Measurements from ENCODE around the gene TRABD2B.

The TRABD2B gene

DNA sequence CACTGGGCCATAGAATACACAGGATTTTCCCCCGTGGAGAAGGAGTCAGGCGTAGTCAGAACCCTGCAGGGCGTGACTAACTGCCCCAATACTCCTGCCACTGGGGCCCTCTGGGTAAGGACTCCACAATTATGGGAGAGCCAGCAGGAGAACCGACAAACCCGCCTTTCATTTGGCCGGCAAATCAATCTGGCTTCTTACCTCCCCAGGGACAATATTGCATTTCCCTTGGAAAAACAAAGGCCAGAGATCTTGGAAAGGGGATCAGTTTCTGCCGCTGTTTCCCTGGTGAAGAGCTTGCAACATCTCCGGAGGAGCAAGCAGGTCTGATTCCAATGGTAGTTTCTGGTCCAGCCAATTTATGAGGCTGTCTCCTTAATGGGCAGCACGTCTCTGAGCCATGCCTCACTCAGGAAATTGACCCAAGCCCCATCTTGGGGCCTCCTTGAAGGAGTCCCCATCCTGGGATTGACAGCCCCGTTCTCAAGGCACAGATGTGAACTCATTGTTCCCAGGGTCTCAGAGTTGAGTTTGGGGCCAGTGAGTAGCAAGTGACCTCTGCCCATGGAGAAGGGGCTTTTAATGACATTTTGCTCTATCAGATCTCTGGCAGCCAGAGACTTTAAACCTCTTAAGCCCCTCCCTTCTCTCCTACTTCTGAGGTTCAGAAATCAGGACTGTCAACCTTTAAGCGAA, 4.3 kb downstream of the TRABD2B start:
- no peak for DNase-seq

DNA sequence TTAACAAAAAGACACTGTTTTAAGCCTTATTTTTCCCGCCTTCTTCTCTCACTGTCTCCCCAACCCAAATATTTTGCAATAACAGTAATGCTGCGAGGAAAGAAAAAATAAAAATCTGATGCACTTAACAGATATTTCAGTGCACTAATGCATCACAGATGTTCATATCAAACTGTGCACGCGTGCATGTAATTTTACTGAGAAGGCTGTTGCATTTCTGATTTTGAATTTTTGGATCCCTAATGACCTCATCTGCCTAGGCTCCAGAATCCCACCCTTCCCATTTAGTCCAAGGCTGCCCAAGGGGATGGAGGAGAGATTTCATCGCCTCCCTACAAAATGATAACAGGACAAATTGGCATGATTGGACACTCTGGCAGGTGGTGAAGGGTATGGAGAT, 5.5 kb downstream of the TRABD2B start:
- DNase-seq, result no peak

DNA sequence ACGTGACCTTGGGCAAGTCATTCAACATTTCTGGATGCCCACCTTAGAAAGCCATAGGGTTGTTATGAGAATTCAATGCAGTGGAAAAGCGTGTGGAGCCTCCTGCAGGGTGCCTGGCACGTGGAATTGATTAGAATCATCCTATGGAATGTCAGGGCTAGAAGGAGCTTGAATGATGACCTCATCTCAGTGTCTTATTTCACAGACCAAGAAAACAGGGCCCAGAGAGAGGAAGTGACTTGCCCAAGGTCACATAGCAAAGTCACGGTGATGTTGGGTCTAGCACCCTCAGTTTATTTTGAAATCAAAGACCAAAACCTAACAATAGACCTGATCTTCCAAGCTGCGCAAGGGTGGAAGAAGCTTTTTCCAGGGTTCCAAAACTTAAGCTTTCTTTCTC, 6.0 kb downstream of the TRABD2B start:
- no peak for DNase-seq

DNA sequence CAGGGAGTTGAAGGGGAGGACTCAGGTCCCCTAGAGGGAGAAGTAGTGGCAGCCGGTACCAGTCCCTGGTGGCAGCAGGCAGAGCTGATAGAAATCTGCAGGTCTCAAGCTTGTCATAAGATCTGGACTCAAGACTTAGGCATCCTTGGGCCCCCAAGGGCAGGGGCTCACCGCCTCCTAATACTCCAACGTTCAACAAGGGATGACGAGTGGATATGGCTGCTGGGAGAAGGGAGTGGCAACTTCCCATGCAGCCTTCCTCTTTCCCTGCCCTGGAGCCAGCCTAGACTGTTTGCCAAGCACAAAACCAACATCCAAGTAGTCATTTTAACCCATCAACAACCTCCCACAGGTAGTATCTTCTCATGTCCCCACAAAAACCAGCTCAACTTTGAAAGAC, 6.9 kb downstream of the TRABD2B start:
- no peak for DNase-seq

DNA sequence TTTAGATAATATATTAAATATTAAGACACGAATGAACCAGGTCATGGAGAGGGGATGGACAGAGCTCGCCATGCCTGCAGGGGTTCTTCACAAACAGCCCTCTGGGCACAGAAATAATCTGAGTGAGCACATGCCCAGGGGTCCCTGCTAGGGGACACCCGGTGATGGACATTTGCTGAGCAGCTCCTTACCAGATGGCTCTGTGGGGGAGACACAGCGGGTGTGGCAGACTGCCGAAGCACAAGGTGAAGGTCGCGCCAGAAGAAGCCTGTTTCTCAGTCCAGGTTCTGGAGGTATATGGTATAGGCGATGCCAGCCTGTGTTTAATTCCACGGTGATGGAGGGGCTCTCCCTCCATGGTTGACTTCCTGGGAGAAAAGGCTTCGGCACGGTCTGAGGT, 9.6 kb downstream of the TRABD2B start:
- DNase-seq, result no peak

DNA sequence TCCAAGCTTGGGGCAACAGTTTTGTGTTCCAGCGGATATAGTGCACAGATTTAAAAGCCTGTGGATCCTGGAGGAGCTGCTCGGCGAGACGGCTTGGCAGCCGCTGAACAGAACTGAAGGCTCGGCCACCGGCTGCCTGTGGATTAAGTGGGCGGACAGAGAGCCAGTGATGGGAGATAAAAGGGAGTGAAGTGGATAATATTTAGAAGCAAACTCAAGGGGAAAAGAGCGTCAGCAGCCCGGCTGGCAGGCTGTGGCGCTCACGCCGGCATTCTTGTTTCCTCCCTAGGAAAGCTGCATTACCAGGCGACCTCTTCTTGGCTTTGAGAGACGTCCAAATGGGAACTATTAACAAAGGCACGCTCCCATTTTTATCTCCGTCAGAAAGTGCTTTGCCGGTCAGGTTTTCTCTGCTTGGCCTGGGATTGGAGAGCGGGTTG, 10.4 kb downstream of the TRABD2B start:
- no peak for DNase-seq

DNA sequence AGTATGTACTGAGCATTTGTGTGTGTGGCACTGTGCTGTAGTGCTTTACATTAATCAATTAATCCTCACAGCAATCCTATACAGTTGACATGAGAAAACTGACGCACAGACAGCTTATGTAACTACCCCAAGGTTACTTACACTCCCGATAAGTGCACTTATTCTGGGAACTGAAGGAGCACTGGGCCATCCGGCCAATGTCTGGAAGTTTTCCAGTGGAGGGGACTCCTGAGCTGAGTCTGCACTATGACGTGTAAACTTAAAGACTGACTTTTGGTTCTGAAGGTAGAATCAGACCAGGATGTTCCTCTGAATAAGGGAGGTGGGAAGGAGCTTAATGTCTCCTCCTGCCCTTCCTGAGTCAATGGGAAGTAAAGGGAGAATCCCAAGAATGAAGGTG, 12.2 kb downstream of the TRABD2B start:
- DNase-seq, result no peak

DNA sequence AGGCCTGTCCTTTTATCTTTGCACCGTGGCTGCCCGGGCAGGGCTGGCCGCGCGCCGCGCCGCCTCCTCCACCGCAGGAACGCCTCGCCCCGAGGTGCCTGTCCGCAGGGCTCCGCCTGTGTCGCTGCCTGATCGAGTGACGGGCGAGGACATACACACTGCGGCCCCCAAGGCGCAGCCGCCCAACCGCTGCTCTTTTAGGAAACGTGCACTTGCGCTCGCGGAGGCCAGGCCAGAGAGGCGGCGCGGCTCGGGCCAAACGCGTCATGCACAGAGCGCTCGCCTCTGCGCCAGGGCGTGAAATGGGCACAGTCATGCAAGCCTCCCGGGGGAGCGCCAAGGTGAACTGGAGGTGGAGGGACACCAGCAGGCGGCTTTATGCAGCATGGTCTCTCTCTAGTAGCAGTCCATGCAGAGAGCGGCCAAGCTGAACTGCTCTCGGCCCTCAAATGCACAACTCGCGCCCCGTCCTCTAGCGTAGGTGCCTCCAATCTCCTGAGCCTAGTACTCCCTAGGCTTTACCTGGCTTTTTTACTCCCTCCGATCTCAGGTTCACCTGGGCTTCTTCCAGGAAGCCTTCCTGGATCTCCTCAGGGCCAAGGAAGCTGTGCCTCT, 12.9 kb downstream of the TRABD2B start:
- DNase-seq, result no peak

DNA sequence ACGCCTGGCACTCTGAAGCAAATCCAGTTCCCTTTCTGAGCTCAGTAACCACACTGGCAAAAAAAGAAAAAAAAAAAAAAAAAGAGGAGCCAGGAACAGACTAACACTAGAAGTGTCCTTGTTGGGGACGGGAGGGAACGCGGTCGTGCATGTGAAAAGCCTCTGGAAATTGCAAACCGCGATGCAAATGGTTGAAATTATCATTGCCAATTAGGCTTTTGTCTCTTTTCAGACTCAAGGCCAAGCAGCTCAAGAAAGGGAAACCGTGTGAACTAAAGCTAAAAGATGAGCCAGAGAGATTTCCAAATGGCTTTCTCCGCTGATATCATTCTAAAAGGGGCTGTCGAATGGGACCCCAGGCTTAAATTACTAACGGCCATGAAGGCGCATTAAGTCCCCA, 13.5 kb downstream of the TRABD2B start:
- no peak for DNase-seq

DNA sequence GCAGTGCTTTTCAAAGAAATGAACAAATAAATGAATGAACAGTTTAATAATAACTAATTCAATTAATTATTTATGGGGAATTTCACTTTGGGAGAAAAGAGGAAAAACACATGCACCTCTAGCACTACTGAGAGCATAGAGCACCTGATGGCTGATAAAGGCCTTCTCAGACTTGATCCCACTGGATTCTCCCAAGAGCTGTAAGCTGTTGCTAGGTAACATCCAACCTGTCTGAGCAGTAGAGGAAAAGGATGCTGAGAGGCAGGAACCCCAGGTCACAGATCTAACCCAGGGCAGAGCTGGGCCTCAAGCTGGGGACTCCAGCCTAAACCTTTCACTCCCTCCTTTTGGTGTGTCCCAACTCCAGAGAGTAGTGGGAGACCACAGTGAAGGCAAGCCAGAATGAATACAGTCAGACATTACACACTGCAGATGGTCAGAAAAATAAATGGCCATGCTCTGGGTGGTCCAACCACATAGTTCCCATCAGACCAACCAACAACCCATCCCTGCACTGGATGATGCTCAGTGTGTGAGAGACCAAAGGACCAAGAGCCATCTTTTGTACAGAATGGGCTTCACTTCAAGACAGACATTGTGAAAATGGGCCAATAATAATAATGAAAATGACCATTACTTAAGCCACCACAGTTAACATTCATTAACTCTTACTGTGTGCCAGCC, 15.4 kb downstream of the TRABD2B start:
- no peak for DNase-seq

DNA sequence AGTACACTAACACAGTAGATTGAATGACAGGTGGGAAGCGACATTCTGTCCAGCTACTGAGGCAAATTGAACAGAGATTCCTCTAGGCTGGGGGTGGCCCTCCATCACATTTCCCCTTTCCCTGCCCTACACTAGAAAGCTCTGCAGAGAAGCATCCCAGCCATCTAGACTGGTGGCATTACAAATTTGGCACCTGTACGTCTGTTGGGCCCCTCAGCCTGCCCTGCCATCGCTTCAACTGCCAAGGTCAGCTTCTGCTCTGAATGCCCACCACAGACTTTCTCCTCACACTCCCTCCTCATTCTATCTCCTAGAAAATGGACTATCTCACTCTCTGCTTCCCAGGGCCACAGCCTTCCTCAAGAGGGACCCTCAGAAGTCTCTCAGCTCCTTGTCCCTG, 16.7 kb downstream of the TRABD2B start:
- DNase-seq, result no peak

DNA sequence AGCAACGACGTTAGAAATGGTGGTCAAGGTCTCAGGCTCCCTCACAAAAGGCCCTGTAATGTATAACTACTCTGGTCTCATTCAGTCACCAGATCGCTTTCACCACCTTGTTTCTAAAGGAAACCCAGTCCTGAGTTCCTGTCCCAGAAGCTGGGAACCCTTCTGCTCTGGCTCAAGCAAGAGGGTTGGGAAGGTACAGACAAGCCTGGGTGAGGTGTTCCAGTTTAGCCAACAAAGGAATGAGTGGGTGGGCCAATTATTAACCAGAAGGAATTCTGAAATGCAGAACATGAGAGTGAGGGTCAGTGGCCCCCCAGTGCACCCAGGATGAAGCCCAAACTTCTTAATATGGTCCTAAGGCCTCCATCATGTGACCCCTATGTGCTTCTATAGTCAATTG, 17.5 kb downstream of the TRABD2B start:
- no peak for DNase-seq

DNA sequence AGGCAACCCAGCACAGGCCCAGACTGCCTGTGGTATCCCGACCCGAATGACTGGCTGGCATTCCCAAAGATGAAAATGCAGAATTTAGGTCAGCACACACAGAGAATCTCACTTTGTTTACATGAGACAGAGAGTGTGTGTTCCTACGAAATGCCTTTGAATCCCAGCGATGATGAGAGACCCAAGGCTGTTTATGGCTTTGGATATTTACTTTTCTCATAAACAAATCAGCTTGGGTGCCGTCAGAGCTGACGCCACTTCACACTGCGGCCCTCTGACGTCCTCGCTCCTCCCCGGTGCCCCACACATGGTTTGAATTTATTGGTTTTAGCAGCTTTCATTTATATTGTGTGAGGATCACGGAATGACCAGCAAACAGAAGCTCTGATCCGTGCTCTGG, 18.7 kb downstream of the TRABD2B start:
- DNase-seq, result no peak

DNA sequence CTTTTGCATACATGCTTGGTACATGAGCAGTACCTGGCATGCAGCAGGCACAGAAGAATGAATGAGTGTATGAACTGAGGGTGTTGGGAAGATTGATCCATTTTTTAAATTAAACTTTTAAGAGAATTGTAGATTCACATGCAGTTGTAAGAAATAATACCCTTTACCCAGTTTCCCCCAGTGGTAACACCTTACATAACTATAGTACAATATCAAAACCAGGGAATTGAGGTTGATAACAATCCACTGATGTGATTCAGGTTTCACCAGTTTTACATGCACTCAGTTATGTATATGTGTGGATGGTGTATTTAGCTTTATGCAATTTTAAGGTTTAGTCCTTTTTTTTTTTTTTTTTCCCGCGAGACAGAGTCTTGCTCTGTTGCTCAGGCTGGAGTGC, 20.5 kb downstream of the TRABD2B start:
- DNase-seq, result no peak

DNA sequence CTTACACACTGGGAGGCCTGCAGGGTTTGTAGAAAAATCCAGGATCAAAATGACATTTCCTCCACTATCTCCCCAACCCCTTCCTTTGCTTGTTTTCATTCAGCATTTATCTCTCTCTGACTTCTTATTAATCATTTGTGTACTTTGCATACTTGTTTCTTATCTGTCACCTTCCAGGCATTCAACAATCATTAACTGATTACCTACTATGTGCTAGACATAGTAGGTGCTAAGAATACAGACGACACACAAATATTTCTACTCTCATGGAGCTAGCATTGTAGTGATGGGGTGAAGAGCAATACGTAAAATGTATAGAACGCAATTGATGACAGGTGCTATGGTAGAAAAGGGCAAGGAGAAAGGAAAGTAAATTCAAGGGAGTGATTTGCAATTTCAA, 20.9 kb downstream of the TRABD2B start:
- DNase-seq, result no peak

DNA sequence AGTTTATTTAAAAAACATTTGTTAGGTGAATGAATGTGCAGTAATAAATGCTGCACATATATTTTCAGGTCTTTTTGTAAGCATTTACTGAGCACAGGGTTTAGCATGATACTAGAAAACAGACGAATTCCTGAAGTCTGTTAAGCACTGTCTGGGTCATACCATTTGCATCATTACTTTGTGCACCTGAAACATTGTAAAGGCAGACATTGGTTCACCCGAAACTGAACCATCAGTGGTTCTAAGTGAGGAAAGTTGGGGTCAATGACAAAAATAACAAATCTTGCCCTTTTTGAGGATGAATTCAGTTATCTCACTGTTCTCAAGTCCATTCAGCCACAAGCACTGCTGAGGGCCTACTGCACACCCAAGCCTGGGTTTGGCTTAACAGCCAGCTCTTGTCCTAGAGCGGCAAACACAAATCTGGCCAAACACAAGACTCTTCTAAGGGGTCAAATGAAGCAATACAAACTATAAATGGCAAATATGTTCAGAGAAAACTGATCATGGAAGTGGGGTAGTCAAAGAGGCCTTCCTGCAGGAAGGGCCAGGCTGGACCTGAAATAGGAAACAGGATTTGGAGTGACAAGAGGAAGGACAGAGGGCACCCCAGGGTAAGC, 21.8 kb downstream of the TRABD2B start:
- DNase-seq, result no peak

DNA sequence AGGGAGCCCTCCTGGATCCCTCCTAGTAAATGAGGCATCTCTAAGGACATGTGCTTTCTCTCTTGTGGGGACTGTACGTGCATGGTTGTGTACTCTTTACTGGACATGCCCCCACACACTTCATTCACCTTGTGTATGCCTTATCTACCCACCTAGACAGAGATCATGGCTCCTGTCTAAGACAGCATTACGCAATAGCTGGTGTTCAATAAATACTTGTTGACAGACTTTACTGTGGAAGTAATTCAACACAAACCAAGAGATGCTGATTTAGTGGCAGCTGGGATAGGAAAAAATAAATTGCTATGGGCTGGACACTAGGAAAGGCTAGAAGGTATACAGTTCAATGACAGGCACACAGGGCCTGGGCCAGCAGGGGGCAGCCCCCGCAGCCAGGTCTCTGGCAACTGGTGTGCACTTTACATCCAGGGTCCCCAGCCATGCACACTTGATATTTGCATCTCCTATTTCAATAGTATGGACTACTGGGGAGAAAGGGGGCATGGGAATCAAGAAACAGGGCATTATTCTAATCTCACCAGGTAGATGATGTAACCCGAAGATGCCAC, 24.2 kb downstream of the TRABD2B start:
- DNase-seq, result no peak

DNA sequence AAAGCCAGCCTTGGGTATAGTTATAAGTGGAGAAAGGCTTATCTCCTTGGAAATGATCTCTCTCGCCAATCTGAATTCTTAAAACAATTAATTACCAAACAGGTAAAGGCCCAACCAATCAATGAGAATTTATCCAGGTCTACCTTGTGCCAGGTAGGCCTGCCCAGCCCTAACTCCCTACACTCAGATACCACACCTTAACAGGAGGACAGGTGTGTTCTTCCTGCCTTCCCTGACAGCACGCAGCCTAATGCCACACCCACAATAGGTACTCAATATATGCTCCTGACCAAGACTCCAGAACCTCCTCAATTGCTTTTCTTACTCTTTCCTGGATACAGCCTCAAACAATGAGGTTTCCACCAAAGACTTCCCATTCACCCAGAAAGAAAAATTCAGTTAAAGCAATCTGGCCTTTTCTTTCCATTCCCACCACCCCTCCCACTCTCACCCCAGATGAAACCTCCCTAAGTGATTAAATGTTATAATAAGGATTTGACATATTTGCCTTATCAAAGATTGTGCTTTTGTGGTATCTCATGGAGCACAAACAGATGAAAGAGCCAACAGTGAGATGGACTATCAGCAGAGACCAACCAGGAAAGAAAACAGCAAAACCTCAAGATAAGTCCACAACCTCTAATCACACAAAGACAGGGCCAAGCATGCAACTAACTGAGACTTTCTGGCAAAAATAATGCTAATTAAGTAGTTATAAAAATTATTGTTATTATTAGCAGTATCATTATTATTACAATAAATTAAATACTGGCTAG, 25.6 kb downstream of the TRABD2B start:
- no peak for DNase-seq

DNA sequence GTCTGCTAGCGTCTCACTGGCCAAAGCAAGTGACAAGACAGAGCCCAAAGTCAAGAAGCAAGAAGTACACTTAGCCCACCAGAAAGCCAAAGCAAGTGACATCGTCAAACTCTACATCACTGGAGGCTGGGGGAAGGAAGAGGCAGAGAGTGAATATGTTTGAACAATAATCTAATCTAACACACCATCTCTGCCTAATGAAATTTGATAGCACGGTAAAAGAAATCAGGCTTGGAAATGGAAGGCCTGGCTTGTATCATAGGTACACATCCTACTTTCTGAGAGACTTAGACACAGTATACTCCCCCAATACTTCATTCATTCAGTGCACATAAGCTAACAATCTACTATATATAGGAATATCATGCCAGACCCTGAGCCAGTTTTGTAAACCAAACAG, 26.3 kb downstream of the TRABD2B start:
- no peak for DNase-seq

DNA sequence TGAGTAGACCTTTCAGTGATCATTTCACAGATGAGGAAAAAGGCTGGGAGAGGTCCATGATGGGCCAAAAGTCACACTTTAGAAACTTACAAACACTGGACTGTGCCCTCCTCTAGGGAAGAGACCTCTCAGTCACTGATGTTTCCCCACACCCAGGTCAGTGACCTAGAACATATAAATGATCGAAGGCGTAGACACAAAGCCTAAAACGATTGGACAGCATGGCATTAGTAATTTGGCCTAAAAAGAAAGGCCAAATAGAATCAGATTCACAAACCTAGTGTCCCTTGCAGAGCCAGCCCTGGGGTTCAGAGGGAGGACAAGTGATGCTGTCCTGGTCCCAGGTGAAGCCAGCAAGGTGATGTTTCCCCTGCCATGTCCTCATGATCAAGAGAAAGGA, 27.7 kb downstream of the TRABD2B start:
- no peak for DNase-seq

DNA sequence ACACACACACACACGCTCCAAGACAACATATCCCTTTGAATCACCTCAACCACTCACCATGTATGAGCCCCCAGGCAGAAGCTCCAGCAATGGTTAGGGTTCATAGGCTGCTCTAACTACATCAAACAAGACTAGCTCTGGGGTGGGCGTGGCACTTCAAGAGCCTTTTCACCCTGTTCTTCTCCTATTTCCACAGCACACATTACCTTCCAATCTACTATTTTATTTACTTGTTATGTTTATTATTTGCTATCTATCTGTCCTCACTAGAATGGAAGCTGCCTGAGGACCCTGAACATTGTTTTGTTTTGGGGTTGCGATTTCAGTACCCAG, 28.7 kb downstream of the TRABD2B start:
- no peak for DNase-seq

DNA sequence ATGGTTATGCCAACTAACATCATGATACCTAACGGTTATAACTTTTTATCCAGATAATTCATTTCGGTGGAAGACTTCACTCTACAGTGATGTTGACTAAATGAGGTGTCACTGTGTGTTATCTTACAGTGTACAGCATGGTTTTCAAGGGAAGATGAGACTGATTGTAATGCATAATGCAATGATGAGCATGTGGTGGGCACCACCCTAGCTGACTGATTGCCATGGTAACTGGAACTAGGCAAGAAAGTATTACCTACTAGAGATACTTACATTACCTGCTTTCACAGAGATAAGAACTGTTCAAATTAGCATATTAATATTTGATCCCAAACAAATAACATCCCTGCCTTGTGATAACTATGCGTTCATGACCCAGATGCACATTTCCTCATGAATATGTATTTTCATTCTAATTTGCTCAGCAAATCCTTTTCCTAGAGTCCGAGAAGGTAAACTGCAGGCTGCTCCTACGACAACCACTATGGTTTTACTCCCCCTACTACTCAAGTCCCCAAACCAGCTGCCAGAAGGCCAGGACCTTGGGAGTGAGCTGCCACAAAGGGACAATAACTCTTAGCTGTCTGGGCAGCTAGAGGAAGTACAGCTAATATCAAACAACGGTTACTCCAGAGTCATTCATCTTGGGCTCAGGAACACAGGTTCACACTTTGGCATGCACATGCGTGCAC, 29.2 kb downstream of the TRABD2B start:
- no peak for DNase-seq

Measured in NCI-H1694 (cell line).